MM.1S (cell line): ENCODE measurements around the gene SYNE3.

Source experiments
- EZH2 ChIP-seq: fragments of 300-600 bp; sonication (generic); optimal IDR thresholded peaks from 2 replicates; pipeline ENCODE3; 2017; ENCODE audit warnings: low read depth, mild to moderate bottlenecking, antibody characterized with exemption, low read length, mixed read lengths
- EZH2phosphoT487 ChIP-seq: fragments of 300-600 bp; sonication (generic); IDR thresholded peaks from 2 replicates; pipeline ENCODE4 v1.6.1; 2018; ENCODE audit warnings: antibody characterized with exemption, low read length
- TF ChIP-seq, protein P1 (sequence below): fragments of 300-600 bp; sonication (generic); IDR thresholded peaks from 2 replicates; pipeline ENCODE4 v1.5.1; 2016; ENCODE audit warnings: antibody characterized with exemption, low read length, mixed read lengths

DNA sequence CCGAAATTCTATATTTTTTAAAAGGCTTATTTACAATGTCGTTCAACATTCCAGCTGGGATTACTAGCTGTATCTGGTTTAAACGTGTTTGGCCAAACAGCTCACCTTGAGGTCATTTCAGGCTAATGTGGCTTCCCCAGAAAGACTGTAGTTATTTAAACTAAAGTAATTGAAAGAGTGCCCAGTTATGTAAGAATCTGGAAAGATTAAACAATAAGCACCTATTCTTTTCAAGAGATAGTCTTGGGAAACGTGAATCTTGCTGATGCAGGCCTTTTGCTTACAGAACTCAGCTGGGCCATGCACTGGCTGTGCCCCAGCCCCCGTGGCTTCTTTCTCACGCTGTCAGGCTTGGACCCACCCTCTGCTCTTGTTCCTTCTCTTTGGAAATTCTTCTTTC, 42.8 kb upstream of the SYNE3 start:
- TF ChIP-seq, protein P1, sequence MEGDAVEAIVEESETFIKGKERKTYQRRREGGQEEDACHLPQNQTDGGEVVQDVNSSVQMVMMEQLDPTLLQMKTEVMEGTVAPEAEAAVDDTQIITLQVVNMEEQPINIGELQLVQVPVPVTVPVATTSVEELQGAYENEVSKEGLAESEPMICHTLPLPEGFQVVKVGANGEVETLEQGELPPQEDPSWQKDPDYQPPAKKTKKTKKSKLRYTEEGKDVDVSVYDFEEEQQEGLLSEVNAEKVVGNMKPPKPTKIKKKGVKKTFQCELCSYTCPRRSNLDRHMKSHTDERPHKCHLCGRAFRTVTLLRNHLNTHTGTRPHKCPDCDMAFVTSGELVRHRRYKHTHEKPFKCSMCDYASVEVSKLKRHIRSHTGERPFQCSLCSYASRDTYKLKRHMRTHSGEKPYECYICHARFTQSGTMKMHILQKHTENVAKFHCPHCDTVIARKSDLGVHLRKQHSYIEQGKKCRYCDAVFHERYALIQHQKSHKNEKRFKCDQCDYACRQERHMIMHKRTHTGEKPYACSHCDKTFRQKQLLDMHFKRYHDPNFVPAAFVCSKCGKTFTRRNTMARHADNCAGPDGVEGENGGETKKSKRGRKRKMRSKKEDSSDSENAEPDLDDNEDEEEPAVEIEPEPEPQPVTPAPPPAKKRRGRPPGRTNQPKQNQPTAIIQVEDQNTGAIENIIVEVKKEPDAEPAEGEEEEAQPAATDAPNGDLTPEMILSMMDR = no peak
- TF ChIP-seq EZH2phosphoT487 (no peak), EZH2 (no peak)
